Activated CD8-positive, alpha-beta memory T cell treated with anti-CD3 and anti-CD28 coated beads, Interleukin-2, amount 10 ng/mL, durations not matched to agents 7 days and 5 days (primary cell): ENCODE results near the gene DOCK6. TPM values are rescaled to one million over a fixed set of nuclear protein-coding genes. Genes with fewer than 3 reads are reported as not detected.

Experiments
- ATAC-seq: fragments of 150-1000 bp; cut with Tn5 transposase; one replicate; pipeline ENCODE4 v1.10.0; 2021; ENCODE audit warnings: moderate library complexity
- CTCF ChIA-PET: fragments of 350-600 bp; sonication (Branson Sonifier 250); formaldehyde crosslinking; loops from one replicate; lab custom pipeline; 2021; ENCODE audit warnings: antibody characterized with exemption; lab: Charles Lee
- DNase-seq: peaks from one replicate; pipeline ENCODE4 v3.0.0-alpha.2; 2020
- H3K27ac Mint-ChIP-seq: one replicate; pipeline ENCODE4 v1.8.0; 2021; ENCODE audit warnings: mild to moderate bottlenecking, mixed read lengths
- H3K27me3 Mint-ChIP-seq: one replicate; pipeline ENCODE4 v1.8.0; 2021; ENCODE audit warnings: mixed read lengths
- H3K36me3 Mint-ChIP-seq: one replicate; pipeline ENCODE4 v1.8.0; 2021; ENCODE audit warnings: mild to moderate bottlenecking, mixed read lengths
- H3K4me1 Mint-ChIP-seq: one replicate; pipeline ENCODE4 v1.8.0; 2021; ENCODE audit warnings: mixed read lengths
- H3K4me3 Mint-ChIP-seq: one replicate; pipeline ENCODE4 v1.8.0; 2021; ENCODE audit warnings: mild to moderate bottlenecking, moderate library complexity, mixed read lengths
- H3K9me3 Mint-ChIP-seq: one replicate; pipeline ENCODE4 v1.8.0; 2022; ENCODE audit warnings: low read depth, mixed read lengths
- total RNA-seq, 2 experiments: library from RNA; stranded (reverse); gene quantifications; one replicate each; pipeline ENCODE4 v1.2.3, GENCODE V29; 2021

Gene DOCK6
- total RNA-seq, 2 experiments from 2014 or later: 0.58 to 0.70 TPM

GRCh38 chr19:11224429-11224828 is 37.9 kb downstream of the DOCK6 start:
- DNase-seq: no peak
- H3K4me3 Mint-ChIP-seq: no peak overlapping the region
- H3K27me3 Mint-ChIP-seq: no peaks in the 10 kb centered on the region
- no peaks in the 10 kb centered on the region for H3K4me1 Mint-ChIP-seq
- CTCF ChIA-PET: interaction anchor here (1.4 kb wide), 1 partner anchor 20 kb away, joined by 4 read pairs; no protein-coding TSS in a partner anchor
- peaks cover 1% of the 10 kb centered on the region for H3K36me3 Mint-ChIP-seq
- peaks cover 5% of the 10 kb centered on the region for H3K9me3 Mint-ChIP-seq
- no peak overlapping the region for H3K27ac Mint-ChIP-seq
- no peak for ATAC-seq

- Mint-ChIP-seq H3K4me1 (no peaks in the 10 kb centered on the region), H3K9me3 (peaks cover 5% of the 10 kb centered on the region), H3K4me3 (no peak overlapping the region), H3K27me3 (no peaks in the 10 kb centered on the region), H3K36me3 (peaks cover 1% of the 10 kb centered on the region), H3K27ac (no peak overlapping the region)
- DNase-seq (no peak), ATAC-seq (no peak)
- CTCF ChIA-PET: interaction anchor here (1.4 kb wide), 1 partner anchor 21 kb away, joined by 4 read pairs; no protein-coding TSS in a partner anchor
Observed at GRCh38 chr19:11223200-11223599, 39.1 kb downstream of the DOCK6 start.

GRCh38 chr19:11221082-11221598 is 41.2 kb downstream of the DOCK6 start:
- Mint-ChIP-seq H3K4me1 (no peaks in the 10 kb centered on the region), H3K27me3 (no peaks in the 10 kb centered on the region), H3K4me3 (no peak overlapping the region), H3K9me3 (peaks cover 5% of the 10 kb centered on the region), H3K27ac (no peak overlapping the region), H3K36me3 (peaks cover 1% of the 10 kb centered on the region)
- CTCF ChIA-PET: interaction anchor here (0.6 kb wide), 1 partner anchor 139 kb away, joined by 4 read pairs; no protein-coding TSS in a partner anchor
- no peak for ATAC-seq
- no peak for DNase-seq

- DNase-seq (no peak), ATAC-seq (no peak)
- H3K9me3 Mint-ChIP-seq: peaks cover 8% of the 10 kb centered on the region
- no peak overlapping the region for H3K27ac Mint-ChIP-seq
- H3K4me3 Mint-ChIP-seq: no peak overlapping the region
- CTCF ChIA-PET: no interaction called here
- H3K36me3 Mint-ChIP-seq: peaks cover 5% of the 10 kb centered on the region
- H3K27me3 Mint-ChIP-seq: no peaks in the 10 kb centered on the region
- no peaks in the 10 kb centered on the region for H3K4me1 Mint-ChIP-seq
Observed at GRCh38 chr19:11214387-11214786, 47.9 kb downstream of the DOCK6 start.

- ATAC-seq (no peak), DNase-seq (no peak)
- CTCF ChIA-PET: no interaction called here
- Mint-ChIP-seq H3K36me3 (peaks cover 5% of the 10 kb centered on the region), H3K9me3 (peaks cover 8% of the 10 kb centered on the region), H3K4me3 (no peak overlapping the region), H3K27me3 (peaks cover 3% of the 10 kb centered on the region), H3K4me1 (no peaks in the 10 kb centered on the region), H3K27ac (no peak overlapping the region)
Observed at GRCh38 chr19:11210656-11210928, 51.7 kb downstream of the DOCK6 start.

GRCh38 chr19:11209839-11210655 is 52.3 kb downstream of the DOCK6 start:
- DNase-seq: no peak
- Mint-ChIP-seq H3K9me3 (peaks cover 8% of the 10 kb centered on the region), H3K4me1 (no peaks in the 10 kb centered on the region), H3K4me3 (no peak overlapping the region), H3K27me3 (peaks cover 3% of the 10 kb centered on the region), H3K27ac (no peak overlapping the region), H3K36me3 (peaks cover 5% of the 10 kb centered on the region)
- CTCF ChIA-PET: no interaction called here
- ATAC-seq: no peak

GRCh38 chr19:11208561-11209471 is 53.5 kb downstream of the DOCK6 start:
- DNase-seq (no peak), ATAC-seq (peak; percentile 37)
- CTCF ChIA-PET: interaction anchor here (0.7 to 1.9 kb wide), 2 partner anchors 79 to 272 kb away, joined by 4 read pairs; no protein-coding TSS in a partner anchor
- peaks cover 3% of the 10 kb centered on the region for H3K27me3 Mint-ChIP-seq
- peaks cover 8% of the 10 kb centered on the region for H3K9me3 Mint-ChIP-seq
- no peaks in the 10 kb centered on the region for H3K4me1 Mint-ChIP-seq
- H3K4me3 Mint-ChIP-seq: no peak overlapping the region
- H3K27ac Mint-ChIP-seq: no peak overlapping the region
- H3K36me3 Mint-ChIP-seq: peaks cover 5% of the 10 kb centered on the region

- H3K36me3 Mint-ChIP-seq: peaks cover 3% of the 10 kb centered on the region
- H3K27me3 Mint-ChIP-seq: peaks cover 3% of the 10 kb centered on the region
- ATAC-seq: no peak
- H3K9me3 Mint-ChIP-seq: peaks cover 6% of the 10 kb centered on the region
- no peak for DNase-seq
- CTCF ChIA-PET: interaction anchor here (0.6 kb wide), 1 partner anchor 177 kb away, joined by 3 read pairs; no protein-coding TSS in a partner anchor
- H3K4me3 Mint-ChIP-seq: no peak overlapping the region
- no peaks in the 10 kb centered on the region for H3K4me1 Mint-ChIP-seq
- H3K27ac Mint-ChIP-seq: no peak overlapping the region
Observed at GRCh38 chr19:11205939-11206570, 56.3 kb downstream of the DOCK6 start.

GRCh38 chr19:11204943-11205349 is 57.4 kb downstream of the DOCK6 start:
- no peak for DNase-seq
- no peaks in the 10 kb centered on the region for H3K4me1 Mint-ChIP-seq
- H3K27me3 Mint-ChIP-seq: peaks cover 3% of the 10 kb centered on the region
- H3K36me3 Mint-ChIP-seq: no peaks in the 10 kb centered on the region
- no peaks in the 10 kb centered on the region for H3K9me3 Mint-ChIP-seq
- CTCF ChIA-PET: interaction anchor here (0.6 kb wide), 1 partner anchor 186 kb away, joined by 3 read pairs; no protein-coding TSS in a partner anchor
- no peak for ATAC-seq
- no peak overlapping the region for H3K27ac Mint-ChIP-seq
- H3K4me3 Mint-ChIP-seq: no peak overlapping the region

- no peaks in the 10 kb centered on the region for H3K36me3 Mint-ChIP-seq
Observed at GRCh38 chr19:11204076-11204602, 58.2 kb downstream of the DOCK6 start.

GRCh38 chr19:11203194-11204075 is 58.9 kb downstream of the DOCK6 start:
- Mint-ChIP-seq H3K27me3 (peaks cover 6% of the 10 kb centered on the region), H3K36me3 (no peaks in the 10 kb centered on the region), H3K4me1 (no peaks in the 10 kb centered on the region), H3K27ac (no peak overlapping the region), H3K9me3 (no peaks in the 10 kb centered on the region), H3K4me3 (no peak overlapping the region)
- CTCF ChIA-PET: interaction anchor here (1.2 kb wide), 1 partner anchor 65 kb away, joined by 4 read pairs; no protein-coding TSS in a partner anchor
- DNase-seq: no peak
- ATAC-seq: peak; percentile 10

More at GRCh38 chr19:11204076-11204602, 58.2 kb downstream of the DOCK6 start:
- H3K27me3 Mint-ChIP-seq: peaks cover 6% of the 10 kb centered on the region
- H3K4me1 Mint-ChIP-seq: no peaks in the 10 kb centered on the region
- CTCF ChIA-PET: interaction anchor here (1.2 kb wide), 1 partner anchor 66 kb away, joined by 4 read pairs; no protein-coding TSS in a partner anchor
- no peaks in the 10 kb centered on the region for H3K9me3 Mint-ChIP-seq
- no peak overlapping the region for H3K27ac Mint-ChIP-seq
- ATAC-seq: no peak
- DNase-seq: no peak
- no peak overlapping the region for H3K4me3 Mint-ChIP-seq
